HG03521 (cell line): Measurements from ENCODE around the gene RNF214.
"Not testable (repeated sequence)": the region's sequence is repeated elsewhere in the genome, so short reads cannot be mapped to it uniquely, and the experiment has no call there.

Experiments used
- ATAC-seq: cut with Tn5 transposase; IDR thresholded peaks from one replicate; pipeline ENCODE4 v1.9.1; 2021; ENCODE audit warnings: mild to moderate bottlenecking, moderate library complexity; ENCODE audit not compliant: unreplicated experiment

RNF214 gene

GRCh38 chr11:117232092-117232878 is at the start of gene RNF214:
Gene RNF214, plus strand, starts transcription at chr11:117232671. Its CDS starts 1,602 bp downstream, at chr11:117234273.
- peak; percentile 72 for ATAC-seq

GRCh38 chr11:117183178-117183577 is 49.3 kb upstream of the RNF214 start:
- ATAC-seq: not testable (repeated sequence)

GRCh38 chr11:117183724-117184349 is 48.6 kb upstream of the RNF214 start:
- ATAC-seq: no peak

GRCh38 chr11:117185736-117186430 is 46.6 kb upstream of the RNF214 start:
- no peak for ATAC-seq

GRCh38 chr11:117186431-117186761 is 46.1 kb upstream of the RNF214 start:
- no peak for ATAC-seq

- no peak for ATAC-seq
These were observed 45.5 kb upstream of the RNF214 start for GRCh38 chr11:117187007-117187406.

- ATAC-seq: no peak
These were observed 45.1 kb upstream of the RNF214 start for GRCh38 chr11:117187428-117187798.

- no peak for ATAC-seq
These were observed 44.5 kb upstream of the RNF214 start for GRCh38 chr11:117187799-117188481.

GRCh38 chr11:117188620-117189081 is 43.8 kb upstream of the RNF214 start:
- no peak for ATAC-seq

GRCh38 chr11:117189191-117189940 is 43.1 kb upstream of the RNF214 start:
- ATAC-seq: peak; percentile 41

- ATAC-seq: no peak
These were observed 42.4 kb upstream of the RNF214 start for GRCh38 chr11:117189941-117190544.

- no peak for ATAC-seq
These were observed 40.6 kb upstream of the RNF214 start for GRCh38 chr11:117191680-117192400.

GRCh38 chr11:117192401-117192875 is 40.0 kb upstream of the RNF214 start:
- ATAC-seq: no peak

- ATAC-seq: no peak
These were observed 39.1 kb upstream of the RNF214 start for GRCh38 chr11:117193130-117194020.

- ATAC-seq: no peak
These were observed 38.2 kb upstream of the RNF214 start for GRCh38 chr11:117194267-117194666.

GRCh38 chr11:117195258-117195657 is 37.2 kb upstream of the RNF214 start:
- ATAC-seq: no peak

GRCh38 chr11:117195761-117196160 is 36.7 kb upstream of the RNF214 start:
- ATAC-seq: no peak

- no peak for ATAC-seq
These were observed 35.5 kb upstream of the RNF214 start for GRCh38 chr11:117197006-117197405.
